Keratinocyte (primary cell): ENCODE results near the gene PARK7.

ENCODE experiments used
- CTCF ChIP-seq, 3 experiments: IDR thresholded peaks in 1 of 3; conservative IDR thresholded peaks in 1 of 3; optimal IDR thresholded peaks in 1 of 3; 2 replicates in 2 of 3; 3 replicates in 1 of 3; pipeline versions ENCODE3 to v1.5.1; 2011; ENCODE audit warnings: low read length in 3 of 3, mild to moderate bottlenecking in 3 of 3, moderate library complexity in 2 of 3, control low read depth in 1 of 3, inconsistent platforms in 1 of 3; ENCODE audit not compliant: insufficient read depth in 2 of 3; ENCODE audit errors: extremely low read depth in 1 of 3
- EZH2 ChIP-seq: IDR thresholded peaks from one replicate; pipeline ENCODE4 v1.6.1; 2012; ENCODE audit warnings: inconsistent platforms, mild to moderate bottlenecking, low read length, moderate library complexity

- TF ChIP-seq CTCF (optimal IDR thresholded peaks at IDR 0.05 in 1 of 3, IDR thresholded peaks at IDR 0.05 in 1 of 3, conservative IDR thresholded peaks at IDR 0.05 in 1 of 3; ENCODE audit: extremely low read depth in 1 of 3, insufficient read depth in 2 of 3, low read length in 3 of 3) (no peak), EZH2 (no peak)
Measured at GRCh38 chr1:8020032-8020431, 58.5 kb downstream of the PARK7 start.
